ENCODE measurements around the gene CDH11. TPM values are rescaled to one million over a fixed set of nuclear protein-coding genes. Genes with fewer than 3 reads are reported as not detected.

Gene CDH11
- total and polyA plus RNA-seq, 4 experiments from 2014 or later, result not detected

GRCh38 chr16:64964126-64964540 lies 157.7 kb downstream of the CDH11 start:
- Histone ChIP-seq H3K4me1 (ENCODE audit: insufficient read depth, low read length) (no peaks in the 10 kb centered on the region), H3K27ac (ENCODE audit: low read depth, low read length) (no peak overlapping the region), H3K9me3 (ENCODE audit: control insufficient read depth in 1 of 2, low read length in 2 of 2) (no peaks in the 10 kb centered on the region), H3K4me3 (ENCODE audit: low read length in 2 of 2) (no peak overlapping the region), H3K36me3 (ENCODE audit: insufficient read depth, low read length) (no peaks in the 10 kb centered on the region), H3K27me3 (ENCODE audit: insufficient read depth, low read length) (no peaks in the 10 kb centered on the region)
- DNase-seq, result no peak
- peaks cover 0 to 2% (median 0%) of the 10 kb centered on the region in 4 donors for H3K4me1 Mint-ChIP-seq
- no peak overlapping the region for H3K4me3 Mint-ChIP-seq
- H3K27me3 Mint-ChIP-seq, result no peaks in the 10 kb centered on the region
- ChIA-PET CTCF (ENCODE audit: partially characterized antibody) (no interaction called here), POLR2A (ENCODE audit: partially characterized antibody) (no interaction called here)
- intact Hi-C loops (cut with micrococcal nuclease), result no loop called here
- peaks cover 0 to 14% (median 5%) of the 10 kb centered on the region in 8 donors for H3K9me3 Mint-ChIP-seq
- H3K27ac Mint-ChIP-seq, result no peak overlapping the region
- no peaks in the 10 kb centered on the region for H3K36me3 Mint-ChIP-seq

GRCh38 chr16:64962786-64963185 lies 159.1 kb downstream of the CDH11 start:
- intact Hi-C loops (cut with micrococcal nuclease), result no loop called here
- DNase-seq, result no peak
- H3K27me3 ChIP-seq (ENCODE audit: insufficient read depth, low read length), result no peaks in the 10 kb centered on the region
- Mint-ChIP-seq H3K9me3 (peaks cover 2 to 22% (median 4%) of the 10 kb centered on the region in 8 donors), H3K27me3 (no peaks in the 10 kb centered on the region), H3K27ac (no peak overlapping the region), H3K4me3 (no peak overlapping the region), H3K4me1 (peaks cover 0 to 2% (median 0%) of the 10 kb centered on the region in 4 donors), H3K36me3 (no peaks in the 10 kb centered on the region)
- H3K9me3 ChIP-seq (ENCODE audit: control insufficient read depth in 1 of 2, low read length in 2 of 2), result no peaks in the 10 kb centered on the region
- H3K4me1 ChIP-seq (ENCODE audit: insufficient read depth, low read length), result no peaks in the 10 kb centered on the region
- POLR2A ChIA-PET (ENCODE audit: partially characterized antibody), result no interaction called here
- H3K27ac ChIP-seq (ENCODE audit: low read depth, low read length), result no peak overlapping the region
- no peak overlapping the region for H3K4me3 ChIP-seq (ENCODE audit: low read length in 2 of 2)
- CTCF ChIA-PET (ENCODE audit: partially characterized antibody), result no interaction called here
- no peaks in the 10 kb centered on the region for H3K36me3 ChIP-seq (ENCODE audit: insufficient read depth, low read length)

DNA sequence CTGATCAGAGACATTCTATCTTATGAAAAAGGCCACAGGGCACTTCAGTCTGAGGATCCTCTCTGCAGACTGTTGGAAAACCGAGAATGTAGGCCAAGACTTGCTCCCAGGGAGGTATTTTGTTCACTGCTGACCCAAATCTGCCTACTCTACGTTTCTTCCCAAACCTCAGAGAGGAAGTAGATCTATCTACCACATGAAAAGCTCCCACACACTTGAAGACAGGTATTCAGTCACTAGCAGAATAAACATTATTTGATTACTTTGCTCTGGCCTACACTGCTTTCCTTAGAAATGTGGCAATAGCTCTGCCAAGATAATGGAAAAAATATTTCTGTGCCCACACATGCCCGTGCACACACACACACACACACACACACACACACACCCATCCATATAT lies 164.6 kb downstream of the CDH11 start:
- H3K4me3 Mint-ChIP-seq, result no peak overlapping the region
- no peaks in the 10 kb centered on the region for H3K27me3 Mint-ChIP-seq
- H3K36me3 ChIP-seq (ENCODE audit: insufficient read depth, low read length), result no peaks in the 10 kb centered on the region
- peaks cover 0 to 32% (median 4%) of the 10 kb centered on the region in 8 donors for H3K9me3 Mint-ChIP-seq
- H3K9me3 ChIP-seq (ENCODE audit: control insufficient read depth in 1 of 2, low read length in 2 of 2), result no peaks in the 10 kb centered on the region
- H3K4me3 ChIP-seq (ENCODE audit: low read length in 2 of 2), result no peak overlapping the region
- no peaks in the 10 kb centered on the region for H3K36me3 Mint-ChIP-seq
- no peak overlapping the region for H3K27ac ChIP-seq (ENCODE audit: low read depth, low read length)
- ChIA-PET POLR2A (ENCODE audit: partially characterized antibody) (no interaction called here), CTCF (ENCODE audit: partially characterized antibody) (no interaction called here)
- no peaks in the 10 kb centered on the region for H3K4me1 Mint-ChIP-seq
- no peaks in the 10 kb centered on the region for H3K27me3 ChIP-seq (ENCODE audit: insufficient read depth, low read length)
- no peak overlapping the region for H3K27ac Mint-ChIP-seq
- no peaks in the 10 kb centered on the region for H3K4me1 ChIP-seq (ENCODE audit: insufficient read depth, low read length)
- intact Hi-C loops (cut with micrococcal nuclease), result no loop called here
- DNase-seq, result no peak

GRCh38 chr16:64952177-64952576 lies 169.7 kb downstream of the CDH11 start:
- intact Hi-C loops (cut with micrococcal nuclease), result no loop called here
- ChIA-PET POLR2A (ENCODE audit: partially characterized antibody) (no interaction called here), CTCF (ENCODE audit: partially characterized antibody) (no interaction called here)
- Mint-ChIP-seq H3K4me1 (no peaks in the 10 kb centered on the region), H3K36me3 (no peaks in the 10 kb centered on the region), H3K27ac (no peak overlapping the region), H3K9me3 (peaks cover 2 to 28% (median 20%) of the 10 kb centered on the region in 8 donors), H3K27me3 (no peaks in the 10 kb centered on the region), H3K4me3 (no peak overlapping the region)
- no peak overlapping the region for H3K4me3 ChIP-seq (ENCODE audit: low read length in 2 of 2)
- no peaks in the 10 kb centered on the region for H3K36me3 ChIP-seq (ENCODE audit: insufficient read depth, low read length)
- no peak overlapping the region for H3K27ac ChIP-seq (ENCODE audit: low read depth, low read length)
- H3K27me3 ChIP-seq (ENCODE audit: insufficient read depth, low read length), result no peaks in the 10 kb centered on the region
- no peak for DNase-seq
- no peaks in the 10 kb centered on the region for H3K9me3 ChIP-seq (ENCODE audit: control insufficient read depth in 1 of 2, low read length in 2 of 2)
- no peaks in the 10 kb centered on the region for H3K4me1 ChIP-seq (ENCODE audit: insufficient read depth, low read length)

- Mint-ChIP-seq H3K4me3 (no peak overlapping the region), H3K9me3 (peaks cover 2 to 23% (median 20%) of the 10 kb centered on the region in 8 donors), H3K27me3 (no peaks in the 10 kb centered on the region), H3K36me3 (no peaks in the 10 kb centered on the region), H3K4me1 (no peaks in the 10 kb centered on the region), H3K27ac (no peak overlapping the region)
- Histone ChIP-seq H3K9me3 (ENCODE audit: control insufficient read depth in 1 of 2, low read length in 2 of 2) (no peaks in the 10 kb centered on the region), H3K4me1 (ENCODE audit: insufficient read depth, low read length) (no peaks in the 10 kb centered on the region), H3K27ac (ENCODE audit: low read depth, low read length) (no peak overlapping the region), H3K4me3 (ENCODE audit: low read length in 2 of 2) (no peak overlapping the region), H3K36me3 (ENCODE audit: insufficient read depth, low read length) (no peaks in the 10 kb centered on the region), H3K27me3 (ENCODE audit: insufficient read depth, low read length) (no peaks in the 10 kb centered on the region)
- intact Hi-C loops (cut with micrococcal nuclease), result no loop called here
- ChIA-PET CTCF (ENCODE audit: partially characterized antibody) (no interaction called here), POLR2A (ENCODE audit: partially characterized antibody) (no interaction called here)
- no peak for DNase-seq
Measured at GRCh38 chr16:64951193-64951592, 170.7 kb downstream of the CDH11 start.

GRCh38 chr16:64950731-64951130 lies 171.1 kb downstream of the CDH11 start:
- Mint-ChIP-seq H3K4me1 (no peaks in the 10 kb centered on the region), H3K27me3 (no peaks in the 10 kb centered on the region), H3K36me3 (no peaks in the 10 kb centered on the region), H3K9me3 (peaks cover 3 to 26% (median 21%) of the 10 kb centered on the region in 8 donors), H3K27ac (no peak overlapping the region), H3K4me3 (no peak overlapping the region)
- no peak for DNase-seq
- ChIA-PET POLR2A (ENCODE audit: partially characterized antibody) (no interaction called here), CTCF (ENCODE audit: partially characterized antibody) (no interaction called here)
- Histone ChIP-seq H3K4me1 (ENCODE audit: insufficient read depth, low read length) (no peaks in the 10 kb centered on the region), H3K9me3 (ENCODE audit: control insufficient read depth in 1 of 2, low read length in 2 of 2) (no peaks in the 10 kb centered on the region), H3K27me3 (ENCODE audit: insufficient read depth, low read length) (no peaks in the 10 kb centered on the region), H3K27ac (ENCODE audit: low read depth, low read length) (no peak overlapping the region), H3K36me3 (ENCODE audit: insufficient read depth, low read length) (no peaks in the 10 kb centered on the region), H3K4me3 (ENCODE audit: low read length in 2 of 2) (no peak overlapping the region)
- intact Hi-C loops (cut with micrococcal nuclease), result no loop called here

- ChIA-PET CTCF (ENCODE audit: partially characterized antibody) (interaction anchor here (1.1 kb wide), 1 partner anchor 16 kb away, joined by 4 read pairs; no protein-coding TSS in a partner anchor), POLR2A (ENCODE audit: partially characterized antibody) (no interaction called here)
- Mint-ChIP-seq H3K36me3 (no peaks in the 10 kb centered on the region), H3K9me3 (peaks cover 4 to 26% (median 21%) of the 10 kb centered on the region in 8 donors), H3K4me1 (no peaks in the 10 kb centered on the region), H3K4me3 (no peak overlapping the region), H3K27me3 (no peaks in the 10 kb centered on the region), H3K27ac (no peak overlapping the region)
- intact Hi-C loops (cut with micrococcal nuclease), result no loop called here
- Histone ChIP-seq H3K9me3 (ENCODE audit: control insufficient read depth in 1 of 2, low read length in 2 of 2) (no peaks in the 10 kb centered on the region), H3K27me3 (ENCODE audit: insufficient read depth, low read length) (no peaks in the 10 kb centered on the region), H3K27ac (ENCODE audit: low read depth, low read length) (no peak overlapping the region), H3K4me3 (ENCODE audit: low read length in 2 of 2) (no peak overlapping the region), H3K36me3 (ENCODE audit: insufficient read depth, low read length) (no peaks in the 10 kb centered on the region), H3K4me1 (ENCODE audit: insufficient read depth, low read length) (no peaks in the 10 kb centered on the region)
- DNase-seq, result no peak
Measured at GRCh38 chr16:64950262-64950661, 171.6 kb downstream of the CDH11 start.

GRCh38 chr16:64948056-64948455 lies 173.8 kb downstream of the CDH11 start:
- Histone ChIP-seq H3K27ac (ENCODE audit: low read depth, low read length) (no peak overlapping the region), H3K27me3 (ENCODE audit: insufficient read depth, low read length) (no peaks in the 10 kb centered on the region), H3K36me3 (ENCODE audit: insufficient read depth, low read length) (no peaks in the 10 kb centered on the region), H3K4me1 (ENCODE audit: insufficient read depth, low read length) (no peaks in the 10 kb centered on the region), H3K9me3 (ENCODE audit: control insufficient read depth in 1 of 2, low read length in 2 of 2) (no peaks in the 10 kb centered on the region), H3K4me3 (ENCODE audit: low read length in 2 of 2) (no peak overlapping the region)
- intact Hi-C loops (cut with micrococcal nuclease), result no loop called here
- Mint-ChIP-seq H3K27me3 (no peaks in the 10 kb centered on the region), H3K9me3 (peaks cover 8 to 34% (median 27%) of the 10 kb centered on the region in 8 donors), H3K36me3 (no peaks in the 10 kb centered on the region), H3K4me3 (no peak overlapping the region), H3K4me1 (no peaks in the 10 kb centered on the region), H3K27ac (no peak overlapping the region)
- no peak for DNase-seq
- CTCF ChIA-PET (ENCODE audit: partially characterized antibody), result no interaction called here
- POLR2A ChIA-PET (ENCODE audit: partially characterized antibody), result no interaction called here

Measured in CD4-positive, alpha-beta memory T cell (primary cell).